Measurements from ENCODE around the gene ZDHHC14. TPM values are rescaled to one million over a fixed set of nuclear protein-coding genes. Genes with fewer than 3 reads are reported as not detected.
"Not testable (repeated sequence)": the region's sequence is repeated elsewhere in the genome, so short reads cannot be mapped to it uniquely, and the experiment has no call there.

Gene ZDHHC14
- total RNA-seq, 2 experiments from 2014 or later: 7.8 to 9.8 TPM

GRCh38 chr6:157400676-157401075 is 19.7 kb downstream of the ZDHHC14 start:
- Mint-ChIP-seq H3K4me3 (no peak overlapping the region), H3K27me3 (no peaks in the 10 kb centered on the region), H3K36me3 (ENCODE audit: low read depth) (no peaks in the 10 kb centered on the region), H3K27ac (no peak overlapping the region), H3K4me1 (no peaks in the 10 kb centered on the region), H3K9me3 (no peaks in the 10 kb centered on the region)
- POLR2A ChIA-PET: no interaction called here
- no peak for DNase-seq
- CTCF ChIA-PET: no interaction called here

- H3K27ac Mint-ChIP-seq: no peak overlapping the region
- H3K4me3 Mint-ChIP-seq: no peak overlapping the region
- no peaks in the 10 kb centered on the region for H3K4me1 Mint-ChIP-seq
- no peaks in the 10 kb centered on the region for H3K9me3 Mint-ChIP-seq
- DNase-seq: no peak
- H3K36me3 Mint-ChIP-seq (ENCODE audit: low read depth): no peaks in the 10 kb centered on the region
- H3K27me3 Mint-ChIP-seq: no peaks in the 10 kb centered on the region
- CTCF ChIA-PET: no interaction called here
- POLR2A ChIA-PET: no interaction called here
Measured at GRCh38 chr6:157401734-157402338, 20.8 kb downstream of the ZDHHC14 start.

GRCh38 chr6:157402996-157403685 is 22.2 kb downstream of the ZDHHC14 start:
- Mint-ChIP-seq H3K4me1 (no peaks in the 10 kb centered on the region), H3K4me3 (no peak overlapping the region), H3K27me3 (no peaks in the 10 kb centered on the region), H3K9me3 (no peaks in the 10 kb centered on the region), H3K36me3 (ENCODE audit: low read depth) (no peaks in the 10 kb centered on the region), H3K27ac (no peak overlapping the region)
- no peak for DNase-seq
- CTCF ChIA-PET: interaction anchor here (0.9 kb wide), 1 partner anchor 70 kb away, joined by 3 read pairs; no protein-coding TSS in a partner anchor
- POLR2A ChIA-PET: no interaction called here

GRCh38 chr6:157403686-157404051 is 22.7 kb downstream of the ZDHHC14 start:
- peaks cover 2% of the 10 kb centered on the region for H3K9me3 Mint-ChIP-seq
- H3K4me3 Mint-ChIP-seq: no peak overlapping the region
- no peak for DNase-seq
- H3K27me3 Mint-ChIP-seq: no peaks in the 10 kb centered on the region
- ChIA-PET CTCF (interaction anchor here (0.9 to 1.0 kb wide), 2 partner anchors 35 to 69 kb away, joined by 3 read pairs; no protein-coding TSS in a partner anchor), POLR2A (no interaction called here)
- no peaks in the 10 kb centered on the region for H3K36me3 Mint-ChIP-seq (ENCODE audit: low read depth)
- no peak overlapping the region for H3K27ac Mint-ChIP-seq
- no peaks in the 10 kb centered on the region for H3K4me1 Mint-ChIP-seq

- Mint-ChIP-seq H3K27ac (no peak overlapping the region), H3K4me1 (no peaks in the 10 kb centered on the region), H3K9me3 (peaks cover 2% of the 10 kb centered on the region), H3K36me3 (ENCODE audit: low read depth) (peaks cover under 1% of the 10 kb centered on the region), H3K4me3 (no peak overlapping the region), H3K27me3 (no peaks in the 10 kb centered on the region)
- CTCF ChIA-PET: interaction anchor here (1.2 kb wide), 1 partner anchor 14 kb away, joined by 5 read pairs; no protein-coding TSS in a partner anchor
- POLR2A ChIA-PET: no interaction called here
- DNase-seq: no peak
Measured at GRCh38 chr6:157405986-157406385, 25.0 kb downstream of the ZDHHC14 start.

- DNase-seq: no peak
- H3K9me3 Mint-ChIP-seq: peaks cover 2% of the 10 kb centered on the region
- CTCF ChIA-PET: no interaction called here
- H3K36me3 Mint-ChIP-seq (ENCODE audit: low read depth): peaks cover 5% of the 10 kb centered on the region
- no peak overlapping the region for H3K27ac Mint-ChIP-seq
- POLR2A ChIA-PET: no interaction called here
- no peaks in the 10 kb centered on the region for H3K27me3 Mint-ChIP-seq
- no peaks in the 10 kb centered on the region for H3K4me1 Mint-ChIP-seq
- no peak overlapping the region for H3K4me3 Mint-ChIP-seq
Measured at GRCh38 chr6:157406661-157407060, 25.7 kb downstream of the ZDHHC14 start.

GRCh38 chr6:157407646-157408045 is 26.7 kb downstream of the ZDHHC14 start:
- no peaks in the 10 kb centered on the region for H3K27me3 Mint-ChIP-seq
- no peak for DNase-seq
- H3K4me3 Mint-ChIP-seq: no peak overlapping the region
- ChIA-PET POLR2A (no interaction called here), CTCF (interaction anchor here (0.5 to 0.9 kb wide), 2 partner anchors 8 to 93 kb away, joined by 3 read pairs; no protein-coding TSS in a partner anchor)
- no peak overlapping the region for H3K27ac Mint-ChIP-seq
- H3K36me3 Mint-ChIP-seq (ENCODE audit: low read depth): peaks cover 5% of the 10 kb centered on the region
- H3K4me1 Mint-ChIP-seq: no peaks in the 10 kb centered on the region
- peaks cover 2% of the 10 kb centered on the region for H3K9me3 Mint-ChIP-seq

GRCh38 chr6:157408427-157408826 is 27.4 kb downstream of the ZDHHC14 start:
- H3K36me3 Mint-ChIP-seq (ENCODE audit: low read depth); H3K4me3 Mint-ChIP-seq; H3K9me3 Mint-ChIP-seq; DNase-seq; POLR2A ChIA-PET; H3K27ac Mint-ChIP-seq; H3K4me1 Mint-ChIP-seq; H3K27me3 Mint-ChIP-seq: not testable (repeated sequence)
- CTCF ChIA-PET: interaction anchor here (0.9 to 1.4 kb wide), 2 partner anchors 9 to 55 kb away, joined by 3 read pairs; no protein-coding TSS in a partner anchor

- H3K36me3 Mint-ChIP-seq (ENCODE audit: low read depth): peaks cover 5% of the 10 kb centered on the region
- no peak overlapping the region for H3K4me3 Mint-ChIP-seq
- peaks cover 2% of the 10 kb centered on the region for H3K9me3 Mint-ChIP-seq
- ChIA-PET POLR2A (no interaction called here), CTCF (interaction anchor here (0.7 to 1.0 kb wide), 2 partner anchors 122 to 256 kb away, joined by 3 read pairs; no protein-coding TSS in a partner anchor)
- no peak for DNase-seq
- no peaks in the 10 kb centered on the region for H3K4me1 Mint-ChIP-seq
- no peak overlapping the region for H3K27ac Mint-ChIP-seq
- no peaks in the 10 kb centered on the region for H3K27me3 Mint-ChIP-seq
Measured at GRCh38 chr6:157410045-157410444, 29.1 kb downstream of the ZDHHC14 start.

GRCh38 chr6:157411368-157411767 is 30.4 kb downstream of the ZDHHC14 start:
- H3K27ac Mint-ChIP-seq: no peak overlapping the region
- CTCF ChIA-PET: interaction anchor here (0.6 kb wide), 2 partner anchors 715 to 898 kb away, joined by 3 to 4 read pairs; no protein-coding TSS in a partner anchor
- H3K9me3 Mint-ChIP-seq: peaks cover 2% of the 10 kb centered on the region
- no peak overlapping the region for H3K4me3 Mint-ChIP-seq
- peaks cover 5% of the 10 kb centered on the region for H3K36me3 Mint-ChIP-seq (ENCODE audit: low read depth)
- H3K27me3 Mint-ChIP-seq: no peaks in the 10 kb centered on the region
- H3K4me1 Mint-ChIP-seq: no peaks in the 10 kb centered on the region
- POLR2A ChIA-PET: no interaction called here
- no peak for DNase-seq

- Mint-ChIP-seq H3K27me3 (no peaks in the 10 kb centered on the region), H3K4me1 (no peaks in the 10 kb centered on the region), H3K9me3 (peaks cover 2% of the 10 kb centered on the region), H3K36me3 (ENCODE audit: low read depth) (peaks cover 5% of the 10 kb centered on the region), H3K27ac (no peak overlapping the region), H3K4me3 (no peak overlapping the region)
- DNase-seq: no peak
- ChIA-PET CTCF (interaction anchor here (0.7 to 1.9 kb wide), 2 partner anchors 15 to 962 kb away, joined by 4 read pairs; no protein-coding TSS in a partner anchor), POLR2A (no interaction called here)
Measured at GRCh38 chr6:157412791-157413190, 31.8 kb downstream of the ZDHHC14 start.

GRCh38 chr6:157420497-157420896 is 39.5 kb downstream of the ZDHHC14 start:
- H3K36me3 Mint-ChIP-seq (ENCODE audit: low read depth): peaks cover 6% of the 10 kb centered on the region

GRCh38 chr6:157424491-157425020 is 43.6 kb downstream of the ZDHHC14 start:
- CTCF ChIA-PET: no interaction called here
- Mint-ChIP-seq H3K4me3 (no peak overlapping the region), H3K27ac (no peak overlapping the region), H3K4me1 (peaks cover 16% of the 10 kb centered on the region), H3K36me3 (ENCODE audit: low read depth) (peaks cover 8% of the 10 kb centered on the region), H3K9me3 (peaks cover 3% of the 10 kb centered on the region), H3K27me3 (no peaks in the 10 kb centered on the region)
- POLR2A ChIA-PET: no interaction called here
- no peak for DNase-seq

More at GRCh38 chr6:157420497-157420896, 39.5 kb downstream of the ZDHHC14 start:
- H3K4me1 Mint-ChIP-seq: no peaks in the 10 kb centered on the region
- POLR2A ChIA-PET: no interaction called here
- H3K4me3 Mint-ChIP-seq: no peak overlapping the region
- DNase-seq: no peak
- no peaks in the 10 kb centered on the region for H3K27me3 Mint-ChIP-seq
- no peak overlapping the region for H3K27ac Mint-ChIP-seq
- H3K9me3 Mint-ChIP-seq: no peaks in the 10 kb centered on the region
- CTCF ChIA-PET: no interaction called here

Measured in activated CD4-positive, alpha-beta T cell treated with anti-CD3 and anti-CD28 coated beads, Interleukin-2, amount 10 ng/mL, durations not matched to agents 7 days and 5 days (primary cell).